GM23338 (cell line): Measurements from ENCODE around the gene C1QTNF8.

ENCODE experiments used
- CREB1 ChIP-seq: fragments of 250-450 bp; sonication (Bioruptor Pico); IDR thresholded peaks from 2 replicates; pipeline ENCODE4 v1.5.0; 2020; ENCODE audit warnings: low read depth, mild to moderate bottlenecking, moderate library complexity
- CTCF ChIP-seq, 2 experiments: fragments of 200-600 bp in 1 of 2; sonication (generic) in 1 of 2; conservative IDR thresholded peaks; 2 replicates each; pipeline versions ENCODE4 v1.5.1 to v1.6.1; 2016 to 2017; ENCODE audit warnings: antibody characterized with exemption in 2 of 2, low read depth in 2 of 2, mild to moderate bottlenecking in 2 of 2, moderate library complexity in 1 of 2
- EZH2 ChIP-seq: fragments of 200-600 bp; sonication (generic); IDR thresholded peaks from one replicate; pipeline ENCODE4 v1.8.0; 2017; ENCODE audit warnings: antibody characterized with exemption, mild to moderate bottlenecking, low read depth; ENCODE audit not compliant: unreplicated experiment
- EZH2phosphoT487 ChIP-seq: fragments of 200-600 bp; sonication (generic); IDR thresholded peaks from one replicate; pipeline ENCODE4 v1.8.1; 2018; ENCODE audit warnings: antibody characterized with exemption; ENCODE audit not compliant: unreplicated experiment
- JUNB ChIP-seq: IDR thresholded peaks from one replicate; pipeline ENCODE4 v1.6.1; 2016; ENCODE audit warnings: antibody characterized with exemption; ENCODE audit not compliant: unreplicated experiment
- NANOG ChIP-seq: IDR thresholded peaks from 2 replicates; pipeline ENCODE4 v1.6.1; 2016; ENCODE audit warnings: antibody characterized with exemption, borderline replicate concordance
- POLR2AphosphoS5 ChIP-seq: IDR thresholded peaks from 2 replicates; pipeline ENCODE4 v1.6.1; 2016; ENCODE audit warnings: antibody characterized with exemption, low read depth
- REST ChIP-seq: IDR thresholded peaks from one replicate; pipeline ENCODE4 v1.6.1; 2018; ENCODE audit warnings: antibody characterized with exemption; ENCODE audit not compliant: unreplicated experiment
- STAT1 ChIP-seq: IDR thresholded peaks from one replicate; pipeline ENCODE4 v1.6.1; 2016; ENCODE audit warnings: antibody characterized with exemption; ENCODE audit not compliant: unreplicated experiment
- ZNF114 ChIP-seq: fragments of 250-450 bp; sonication (Bioruptor Pico); IDR thresholded peaks from 2 replicates; pipeline ENCODE4 v1.5.0; 2020; ENCODE audit warnings: mild to moderate bottlenecking, moderate library complexity
- ZNF331 ChIP-seq: fragments of 250-450 bp; sonication (Bioruptor Pico); IDR thresholded peaks from 2 replicates; pipeline ENCODE4 v1.5.0; 2020; ENCODE audit warnings: low read depth, mild to moderate bottlenecking, moderate library complexity
- TF ChIP-seq, protein P1 (sequence below): IDR thresholded peaks from 2 replicates; pipeline ENCODE4 v1.6.1; 2016; ENCODE audit warnings: antibody characterized with exemption

GRCh38 chr16:1103636-1103980 lies 7.6 kb upstream of the C1QTNF8 start:
- TF ChIP-seq EZH2 (no peak), CTCF (conservative IDR thresholded peaks at IDR 0.05; ENCODE audit: low read depth in 2 of 2) (no peak), EZH2phosphoT487 (no peak), POLR2AphosphoS5 (no peak), REST (no peak), STAT1 (no peak), JUNB (no peak), CREB1 (no peak), ZNF331 (CRISPR knock-in tag) (no peak), ZNF114 (CRISPR knock-in tag) (no peak), NANOG (no peak)
- TF ChIP-seq, protein P1, sequence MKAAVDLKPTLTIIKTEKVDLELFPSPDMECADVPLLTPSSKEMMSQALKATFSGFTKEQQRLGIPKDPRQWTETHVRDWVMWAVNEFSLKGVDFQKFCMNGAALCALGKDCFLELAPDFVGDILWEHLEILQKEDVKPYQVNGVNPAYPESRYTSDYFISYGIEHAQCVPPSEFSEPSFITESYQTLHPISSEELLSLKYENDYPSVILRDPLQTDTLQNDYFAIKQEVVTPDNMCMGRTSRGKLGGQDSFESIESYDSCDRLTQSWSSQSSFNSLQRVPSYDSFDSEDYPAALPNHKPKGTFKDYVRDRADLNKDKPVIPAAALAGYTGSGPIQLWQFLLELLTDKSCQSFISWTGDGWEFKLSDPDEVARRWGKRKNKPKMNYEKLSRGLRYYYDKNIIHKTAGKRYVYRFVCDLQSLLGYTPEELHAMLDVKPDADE, result no peak
